Gastrocnemius medialis (tissue), 4 donors: Measurements from ENCODE around the gene NKX1-1.

Experiments
- POLR2A ChIP-seq, 2 donors: fragments of 450-650 bp; IDR thresholded peaks; one replicate each; pipeline ENCODE4 v1.6.1; 2017; ENCODE audit warnings: antibody characterized with exemption in 2 of 2, mild to moderate bottlenecking in 2 of 2, moderate library complexity in 2 of 2
- TF ChIP-seq, protein P1 (sequence below), 5 experiments: fragments of 450-650 bp in 3 of 5; fragments of 200-600 bp in 2 of 5; sonication (generic) in 2 of 5; IDR thresholded peaks in 4 of 5; conservative IDR thresholded peaks in 1 of 5; 1 replicate in 4 of 5; 2 replicates in 1 of 5; pipeline ENCODE4 v1.5.1; 2016 to 2019; ENCODE audit warnings: antibody characterized with exemption in 5 of 5, mild to moderate bottlenecking in 3 of 5, moderate library complexity in 3 of 5

DNA sequence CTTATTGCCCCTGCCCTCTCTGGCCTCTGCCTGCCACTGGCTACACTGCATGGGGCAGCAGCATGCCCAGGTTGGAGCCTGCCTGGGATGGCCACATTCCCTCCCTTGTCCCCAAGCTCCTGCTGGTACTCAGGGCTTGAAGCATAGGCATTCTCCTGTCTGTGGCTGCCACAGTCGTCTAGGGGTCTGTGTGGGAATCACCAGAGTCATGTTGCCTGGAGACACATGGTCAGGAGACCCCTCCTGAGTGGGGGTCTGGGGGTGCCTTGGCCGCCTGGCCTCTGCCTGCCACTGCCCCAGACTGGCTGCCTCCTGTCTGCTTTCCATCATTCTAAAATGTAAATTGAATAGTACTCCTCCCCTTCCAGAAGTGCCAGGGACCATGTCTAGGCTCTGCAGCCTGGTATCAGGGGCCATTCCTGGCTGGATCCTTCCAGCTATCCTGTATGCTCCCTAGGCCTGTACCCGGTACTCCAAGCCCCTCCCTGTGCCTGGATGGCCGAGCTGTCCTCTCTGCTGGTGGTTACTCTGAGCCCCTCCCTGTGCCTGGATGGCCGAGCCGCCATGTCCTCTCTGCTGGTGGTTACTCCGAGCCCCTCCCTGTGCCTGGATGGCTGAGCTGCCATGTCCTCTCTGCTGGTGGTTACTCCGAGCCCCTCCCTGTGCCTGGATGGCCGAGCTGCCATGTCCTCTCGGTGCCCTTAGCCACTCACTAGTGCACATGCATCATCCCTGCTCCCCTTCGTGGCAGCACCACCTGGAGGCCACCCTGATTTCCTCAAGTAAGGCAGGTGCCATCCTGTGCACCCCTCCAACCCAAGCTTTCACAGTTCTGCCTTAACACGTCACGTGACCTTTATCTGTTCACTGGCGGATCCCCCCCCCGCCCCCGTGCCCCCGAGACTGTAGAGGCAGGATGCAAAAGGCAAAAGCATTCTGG, 5.5 kb upstream of the NKX1-1 start:
- TF ChIP-seq, protein P1, sequence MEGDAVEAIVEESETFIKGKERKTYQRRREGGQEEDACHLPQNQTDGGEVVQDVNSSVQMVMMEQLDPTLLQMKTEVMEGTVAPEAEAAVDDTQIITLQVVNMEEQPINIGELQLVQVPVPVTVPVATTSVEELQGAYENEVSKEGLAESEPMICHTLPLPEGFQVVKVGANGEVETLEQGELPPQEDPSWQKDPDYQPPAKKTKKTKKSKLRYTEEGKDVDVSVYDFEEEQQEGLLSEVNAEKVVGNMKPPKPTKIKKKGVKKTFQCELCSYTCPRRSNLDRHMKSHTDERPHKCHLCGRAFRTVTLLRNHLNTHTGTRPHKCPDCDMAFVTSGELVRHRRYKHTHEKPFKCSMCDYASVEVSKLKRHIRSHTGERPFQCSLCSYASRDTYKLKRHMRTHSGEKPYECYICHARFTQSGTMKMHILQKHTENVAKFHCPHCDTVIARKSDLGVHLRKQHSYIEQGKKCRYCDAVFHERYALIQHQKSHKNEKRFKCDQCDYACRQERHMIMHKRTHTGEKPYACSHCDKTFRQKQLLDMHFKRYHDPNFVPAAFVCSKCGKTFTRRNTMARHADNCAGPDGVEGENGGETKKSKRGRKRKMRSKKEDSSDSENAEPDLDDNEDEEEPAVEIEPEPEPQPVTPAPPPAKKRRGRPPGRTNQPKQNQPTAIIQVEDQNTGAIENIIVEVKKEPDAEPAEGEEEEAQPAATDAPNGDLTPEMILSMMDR (IDR thresholded peaks at IDR 0.05 in 4 of 5, conservative IDR thresholded peaks at IDR 0.05 in 1 of 5) = no peak
- TF ChIP-seq POLR2A (IDR thresholded peaks at IDR 0.05) = no peak
